ENCODE results near the gene BAIAP2L1. TPM values are rescaled to one million over a fixed set of nuclear protein-coding genes. Genes with fewer than 3 reads are reported as not detected.

Gene BAIAP2L1
- total and polyA plus RNA-seq, 2 experiments from 2014 or later = 24.1 to 38.3 TPM

DNA sequence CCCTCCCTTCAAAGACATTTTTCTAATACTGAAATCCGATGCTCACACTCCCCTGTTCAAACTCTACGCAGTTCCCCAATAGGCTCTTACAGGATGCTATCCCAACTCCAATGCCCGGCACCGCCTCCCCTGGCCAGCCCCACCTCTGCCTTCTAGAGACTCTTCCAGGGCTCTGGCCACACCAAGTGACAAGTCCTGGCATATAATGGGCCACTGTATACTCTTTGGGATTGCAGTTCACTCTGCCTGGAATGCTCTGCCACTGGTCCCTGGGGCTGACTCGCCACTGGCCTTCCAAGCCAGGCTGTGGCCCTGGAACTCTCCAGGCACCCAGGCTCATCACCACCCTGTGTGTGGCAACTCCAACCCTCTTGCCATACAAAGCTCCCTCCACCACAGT is 122.5 kb downstream of the BAIAP2L1 start (continued):
- TF ChIP-seq, protein P1, sequence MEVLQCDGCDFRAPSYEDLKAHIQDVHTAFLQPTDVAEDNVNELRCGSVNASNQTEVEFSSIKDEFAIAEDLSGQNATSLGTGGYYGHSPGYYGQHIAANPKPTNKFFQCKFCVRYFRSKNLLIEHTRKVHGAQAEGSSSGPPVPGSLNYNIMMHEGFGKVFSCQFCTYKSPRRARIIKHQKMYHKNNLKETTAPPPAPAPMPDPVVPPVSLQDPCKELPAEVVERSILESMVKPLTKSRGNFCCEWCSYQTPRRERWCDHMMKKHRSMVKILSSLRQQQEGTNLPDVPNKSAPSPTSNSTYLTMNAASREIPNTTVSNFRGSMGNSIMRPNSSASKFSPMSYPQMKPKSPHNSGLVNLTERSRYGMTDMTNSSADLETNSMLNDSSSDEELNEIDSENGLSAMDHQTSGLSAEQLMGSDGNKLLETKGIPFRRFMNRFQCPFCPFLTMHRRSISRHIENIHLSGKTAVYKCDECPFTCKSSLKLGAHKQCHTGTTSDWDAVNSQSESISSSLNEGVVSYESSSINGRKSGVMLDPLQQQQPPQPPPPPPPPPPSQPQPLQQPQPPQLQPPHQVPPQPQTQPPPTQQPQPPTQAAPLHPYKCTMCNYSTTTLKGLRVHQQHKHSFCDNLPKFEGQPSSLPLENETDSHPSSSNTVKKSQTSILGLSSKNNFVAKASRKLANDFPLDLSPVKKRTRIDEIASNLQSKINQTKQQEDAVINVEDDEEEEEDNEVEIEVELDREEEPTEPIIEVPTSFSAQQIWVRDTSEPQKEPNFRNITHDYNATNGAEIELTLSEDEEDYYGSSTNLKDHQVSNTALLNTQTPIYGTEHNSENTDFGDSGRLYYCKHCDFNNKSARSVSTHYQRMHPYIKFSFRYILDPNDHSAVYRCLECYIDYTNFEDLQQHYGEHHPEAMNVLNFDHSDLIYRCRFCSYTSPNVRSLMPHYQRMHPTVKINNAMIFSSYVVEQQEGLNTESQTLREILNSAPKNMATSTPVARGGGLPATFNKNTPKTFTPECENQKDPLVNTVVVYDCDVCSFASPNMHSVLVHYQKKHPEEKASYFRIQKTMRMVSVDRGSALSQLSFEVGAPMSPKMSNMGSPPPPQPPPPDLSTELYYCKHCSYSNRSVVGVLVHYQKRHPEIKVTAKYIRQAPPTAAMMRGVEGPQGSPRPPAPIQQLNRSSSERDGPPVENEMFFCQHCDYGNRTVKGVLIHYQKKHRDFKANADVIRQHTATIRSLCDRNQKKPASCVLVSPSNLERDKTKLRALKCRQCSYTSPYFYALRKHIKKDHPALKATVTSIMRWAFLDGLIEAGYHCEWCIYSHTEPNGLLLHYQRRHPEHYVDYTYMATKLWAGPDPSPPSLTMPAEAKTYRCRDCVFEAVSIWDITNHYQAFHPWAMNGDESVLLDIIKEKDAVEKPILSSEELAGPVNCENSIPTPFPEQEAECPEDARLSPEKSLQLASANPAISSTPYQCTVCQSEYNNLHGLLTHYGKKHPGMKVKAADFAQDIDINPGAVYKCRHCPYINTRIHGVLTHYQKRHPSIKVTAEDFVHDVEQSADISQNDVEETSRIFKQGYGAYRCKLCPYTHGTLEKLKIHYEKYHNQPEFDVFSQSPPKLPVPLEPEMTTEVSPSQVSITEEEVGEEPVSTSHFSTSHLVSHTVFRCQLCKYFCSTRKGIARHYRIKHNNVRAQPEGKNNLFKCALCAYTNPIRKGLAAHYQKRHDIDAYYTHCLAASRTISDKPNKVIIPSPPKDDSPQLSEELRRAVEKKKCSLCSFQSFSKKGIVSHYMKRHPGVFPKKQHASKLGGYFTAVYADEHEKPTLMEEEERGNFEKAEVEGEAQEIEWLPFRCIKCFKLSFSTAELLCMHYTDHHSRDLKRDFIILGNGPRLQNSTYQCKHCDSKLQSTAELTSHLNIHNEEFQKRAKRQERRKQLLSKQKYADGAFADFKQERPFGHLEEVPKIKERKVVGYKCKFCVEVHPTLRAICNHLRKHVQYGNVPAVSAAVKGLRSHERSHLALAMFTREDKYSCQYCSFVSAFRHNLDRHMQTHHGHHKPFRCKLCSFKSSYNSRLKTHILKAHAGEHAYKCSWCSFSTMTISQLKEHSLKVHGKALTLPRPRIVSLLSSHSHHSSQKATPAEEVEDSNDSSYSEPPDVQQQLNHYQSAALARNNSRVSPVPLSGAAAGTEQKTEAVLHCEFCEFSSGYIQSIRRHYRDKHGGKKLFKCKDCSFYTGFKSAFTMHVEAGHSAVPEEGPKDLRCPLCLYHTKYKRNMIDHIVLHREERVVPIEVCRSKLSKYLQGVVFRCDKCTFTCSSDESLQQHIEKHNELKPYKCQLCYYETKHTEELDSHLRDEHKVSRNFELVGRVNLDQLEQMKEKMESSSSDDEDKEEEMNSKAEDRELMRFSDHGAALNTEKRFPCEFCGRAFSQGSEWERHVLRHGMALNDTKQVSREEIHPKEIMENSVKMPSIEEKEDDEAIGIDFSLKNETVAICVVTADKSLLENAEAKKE (CRISPR knock-in tag; IDR thresholded peaks at IDR 0.05) = no peak
- no peak for TF ChIP-seq JUNB (IDR thresholded peaks at IDR 0.05; ENCODE audit: unreplicated experiment)

DNA sequence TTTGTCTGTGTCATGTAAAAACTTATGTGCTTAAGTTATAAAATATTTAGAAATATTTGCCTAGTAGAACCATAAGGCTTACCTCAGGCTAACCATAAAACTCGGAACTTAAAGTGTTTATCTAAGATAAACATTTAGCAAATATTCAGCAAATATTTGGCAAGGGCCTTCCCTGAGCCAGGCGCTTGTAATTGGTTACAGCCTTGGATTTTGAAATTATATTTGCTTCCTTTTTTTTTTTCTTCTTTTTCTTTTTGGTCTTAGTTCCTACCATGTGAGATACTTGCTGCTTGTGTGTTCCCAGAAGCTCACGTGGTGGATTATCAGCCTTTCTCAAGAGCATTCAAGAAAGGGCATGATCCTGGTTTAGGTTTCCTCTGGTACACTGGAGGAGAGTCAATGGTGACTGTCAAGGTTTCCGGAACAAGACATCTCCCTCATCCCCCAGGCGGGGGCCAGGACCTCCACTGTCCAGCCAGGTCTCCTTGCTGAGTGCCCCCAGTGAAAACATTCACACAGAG is 124.6 kb downstream of the BAIAP2L1 start:
- DNase-seq (ENCODE audit: low spot score) (no peak), ATAC-seq (no peak)
- H3K4me2 ChIP-seq = no peak overlapping the region
- Mint-ChIP-seq H3K4me1 (peaks cover 9% of the 10 kb centered on the region; the same call in 2 of the 3 replicates), H3K4me3 (no peak overlapping the region), H3K36me3 (ENCODE audit: low read depth) (no peaks in the 10 kb centered on the region), H3K9me3 (no peaks in the 10 kb centered on the region), H3K27ac (no peak overlapping the region), H3K27me3 (ENCODE audit: insufficient read depth, low read depth, poor library complexity) (peaks cover 14% of the 10 kb centered on the region)
- no peaks in the 10 kb centered on the region for H3K9me2 ChIP-seq (ENCODE audit: insufficient read depth)
- H3F3A ChIP-seq (replicated peaks; ENCODE audit: low read depth) = 0 out of 2 replicates have a peak, but pooled peaks cover 4% of the 10 kb centered on the region
- H3K4me3 ChIP-seq = no peak overlapping the region
- H3K27ac ChIP-seq (ENCODE audit: low read depth) = no peak overlapping the region
- no peaks in the 10 kb centered on the region for H3K79me2 ChIP-seq (replicated peaks; ENCODE audit: insufficient read depth)
- no peak overlapping the region for H2AFZ ChIP-seq
- no peaks in the 10 kb centered on the region for H3K27me3 ChIP-seq (ENCODE audit: insufficient read depth)
- no peaks in the 10 kb centered on the region for H3K36me3 ChIP-seq (ENCODE audit: insufficient read depth)
- no peaks in the 10 kb centered on the region for H3K4me1 ChIP-seq (ENCODE audit: insufficient read depth)
- no peaks in the 10 kb centered on the region for H4K20me1 ChIP-seq (replicated peaks; ENCODE audit: insufficient read depth)
- no peak for TF ChIP-seq NANOG (IDR thresholded peaks at IDR 0.05; ENCODE audit: borderline replicate concordance)
- TF ChIP-seq, protein P1 (CRISPR knock-in tag; IDR thresholded peaks at IDR 0.05) = no peak
- TF ChIP-seq, protein P2, sequence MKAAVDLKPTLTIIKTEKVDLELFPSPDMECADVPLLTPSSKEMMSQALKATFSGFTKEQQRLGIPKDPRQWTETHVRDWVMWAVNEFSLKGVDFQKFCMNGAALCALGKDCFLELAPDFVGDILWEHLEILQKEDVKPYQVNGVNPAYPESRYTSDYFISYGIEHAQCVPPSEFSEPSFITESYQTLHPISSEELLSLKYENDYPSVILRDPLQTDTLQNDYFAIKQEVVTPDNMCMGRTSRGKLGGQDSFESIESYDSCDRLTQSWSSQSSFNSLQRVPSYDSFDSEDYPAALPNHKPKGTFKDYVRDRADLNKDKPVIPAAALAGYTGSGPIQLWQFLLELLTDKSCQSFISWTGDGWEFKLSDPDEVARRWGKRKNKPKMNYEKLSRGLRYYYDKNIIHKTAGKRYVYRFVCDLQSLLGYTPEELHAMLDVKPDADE (IDR thresholded peaks at IDR 0.05) = no peak
- TF ChIP-seq ZNF331 (CRISPR knock-in tag; IDR thresholded peaks at IDR 0.05; ENCODE audit: low read depth) = no peak

Data from GM23338 (cell line).